Camera-type eye (tissue), 1 donor: ENCODE data around the gene HAO2. TPM values are rescaled to one million over a fixed set of nuclear protein-coding genes. Genes with fewer than 3 reads are reported as not detected.

Experiments used
- total RNA-seq: library from RNA; depleted of rRNA; stranded (reverse); fragments of >200 nt; gene quantifications from one replicate; pipeline ENCODE4 v1.2.3, GENCODE V29; 2014

The HAO2 gene
- not detected for total RNA-seq

GRCh38 chr1:119368554-119368953 lies at the start of gene HAO2:
TSS of gene HAO2 (plus strand) at chr1:119368785. CDS start at chr1:119381086, 12,301 bp downstream.

GRCh38 chr1:119414950-119415349 lies 46.4 kb downstream of the HAO2 start, which contains the start of gene HSD3B2:
TSS of gene HSD3B2 (plus strand) at chr1:119415150. CDS start at chr1:119415420, 270 bp downstream.

Other genes with a start within 250 kb of the HAO2 start
- 26.5 TPM for gene WARS2, start 228.1 kb upstream of the HAO2 start, total RNA-seq
- not detected for gene HSD3B2, start 46.4 kb downstream of the HAO2 start, total RNA-seq
- not detected for gene HSD3B1, start 138.4 kb downstream of the HAO2 start, total RNA-seq